Stimulated activated CD4-positive, alpha-beta T cell treated with anti-CD3 and anti-CD28 coated beads, Interleukin-15, amount 100 ng/mL, for 24 hours (primary cell): ENCODE data around the gene DENND10.
A peak's percentile ranks its signal among the peaks of the same experiment; 100 is the strongest.
"Not testable (repeated sequence)": the region's sequence is repeated elsewhere in the genome, so short reads cannot be mapped to it uniquely, and the experiment has no call there.

ENCODE experiments used
- DNase-seq: peaks from one replicate; pipeline ENCODE4 v3.0.0-alpha.2; 2020

Gene DENND10

DNA sequence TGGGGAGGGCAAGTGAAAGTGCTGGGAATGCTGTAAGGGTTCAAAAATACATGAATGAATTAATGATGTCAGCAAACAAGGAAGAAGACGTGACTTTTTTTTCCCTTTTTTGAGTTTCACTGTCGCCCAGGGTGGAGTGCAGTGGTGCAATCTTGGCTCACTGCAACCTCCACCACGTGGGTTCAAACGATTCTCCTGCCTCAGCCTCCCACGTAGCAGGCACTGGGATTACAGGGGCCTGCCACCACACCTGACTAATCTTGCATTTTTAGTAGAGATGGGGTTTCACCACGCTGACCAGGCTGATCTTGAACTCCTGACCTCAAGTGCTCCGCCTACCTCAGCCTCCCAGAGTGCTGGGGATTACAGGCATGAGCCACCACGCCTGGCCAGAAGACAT, 30.0 kb downstream of the DENND10 start:
- DNase-seq, result peak; percentile 67

- DNase-seq, result no peak
Observed at GRCh38 chr10:119135513-119135881, 31.6 kb downstream of the DENND10 start.

DNA sequence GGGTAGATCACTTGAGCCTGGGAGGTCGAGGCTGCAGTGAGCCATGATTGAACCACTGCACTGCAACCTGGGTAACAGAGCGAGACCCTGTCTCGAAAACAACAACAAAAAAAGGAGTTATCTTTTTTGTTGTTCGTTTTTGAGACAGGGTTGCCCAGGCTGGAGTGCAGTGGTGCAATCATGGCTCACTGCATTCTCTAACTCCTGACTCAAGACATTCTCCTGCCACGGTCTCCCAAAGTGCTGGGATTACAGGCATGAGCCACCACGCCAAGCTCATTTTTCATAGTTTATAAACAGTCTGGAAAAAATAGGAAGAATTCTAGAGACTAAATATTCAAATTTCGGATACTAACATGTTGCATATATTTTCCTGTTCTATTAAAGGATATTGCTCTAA, 32.2 kb downstream of the DENND10 start:
- no peak for DNase-seq

DNA sequence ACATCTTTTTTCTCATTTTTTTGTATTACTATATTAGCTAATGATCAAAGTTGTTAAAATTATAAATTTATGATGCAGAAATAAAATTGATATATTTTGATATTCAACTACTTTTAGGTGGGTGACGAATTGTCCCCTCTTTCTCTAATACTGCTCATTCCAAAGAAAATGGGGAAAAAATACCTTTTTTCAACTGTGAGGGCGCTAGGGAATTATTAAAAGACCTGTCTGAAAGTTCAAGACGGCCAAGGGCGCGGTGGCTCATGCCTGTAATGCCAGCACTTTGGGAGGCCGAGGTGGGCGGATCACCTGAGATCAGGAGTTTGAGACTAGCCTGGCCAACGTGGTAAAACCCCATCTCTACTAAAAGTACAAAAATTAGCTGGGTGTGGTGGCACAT, 34.0 kb downstream of the DENND10 start:
- not testable (repeated sequence) for DNase-seq

GRCh38 chr10:119138346-119139306, 34.7 kb downstream of the DENND10 start:
- DNase-seq, result no peak

DNA sequence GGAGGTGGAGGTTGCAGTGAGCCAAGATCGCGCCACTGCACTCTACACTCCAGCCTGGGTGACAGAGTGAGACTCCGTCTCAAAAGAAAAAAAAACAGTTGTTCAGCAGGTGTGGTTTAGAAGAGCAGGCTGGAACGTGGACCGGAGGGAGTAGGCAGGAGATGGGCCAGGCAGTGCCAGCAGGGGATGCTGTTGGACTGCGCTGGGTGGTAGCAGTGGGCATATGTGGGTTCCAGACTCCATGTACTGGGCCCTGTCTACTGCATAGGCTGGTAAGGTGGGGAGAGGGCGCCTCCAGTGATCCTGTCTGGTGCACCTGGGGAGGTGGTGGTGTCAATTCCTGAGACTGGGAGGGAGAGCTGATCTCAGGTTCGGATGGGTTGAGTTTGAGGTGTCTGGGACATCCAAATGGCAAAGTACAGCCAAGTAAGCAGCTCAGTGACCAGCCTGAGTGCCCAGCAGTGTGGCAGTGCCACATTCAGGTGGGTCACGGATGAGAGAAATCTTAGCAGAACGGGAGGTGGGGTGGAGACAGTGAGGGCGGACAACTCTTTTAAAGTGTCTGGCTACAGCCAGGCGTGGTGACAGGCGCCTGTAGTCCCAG, 35.7 kb downstream of the DENND10 start:
- peak; percentile 48 for DNase-seq

- DNase-seq, result no peak
Observed at GRCh38 chr10:119140603-119141245, 36.8 kb downstream of the DENND10 start.

- no peak for DNase-seq
Observed at GRCh38 chr10:119143657-119144056, 39.7 kb downstream of the DENND10 start.

GRCh38 chr10:119149157-119149556, 45.2 kb downstream of the DENND10 start:
- DNase-seq, result no peak

DNA sequence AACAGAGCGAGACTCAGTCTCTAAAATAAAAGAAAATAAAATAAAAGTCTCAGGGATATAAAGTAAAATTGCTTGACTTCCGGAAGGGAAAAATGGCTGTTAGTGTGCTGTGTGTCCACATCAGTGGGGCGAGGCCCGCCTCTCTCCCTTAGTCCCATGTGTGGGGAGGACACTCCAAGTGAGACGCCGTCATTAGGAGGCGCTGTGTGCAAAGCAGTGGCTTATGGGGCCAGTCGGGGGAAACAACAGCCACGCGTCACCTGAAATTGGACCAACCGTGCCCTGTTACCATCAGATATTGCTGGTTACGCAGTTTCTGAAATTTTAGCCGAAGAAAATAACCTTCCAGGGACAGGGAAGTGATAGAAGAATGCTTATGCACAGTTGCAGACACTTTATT, 45.8 kb downstream of the DENND10 start:
- no peak for DNase-seq

GRCh38 chr10:119151601-119152000, 47.7 kb downstream of the DENND10 start:
- DNase-seq, result not testable (repeated sequence)

GRCh38 chr10:119153041-119153440, 49.1 kb downstream of the DENND10 start:
- no peak for DNase-seq

DNA sequence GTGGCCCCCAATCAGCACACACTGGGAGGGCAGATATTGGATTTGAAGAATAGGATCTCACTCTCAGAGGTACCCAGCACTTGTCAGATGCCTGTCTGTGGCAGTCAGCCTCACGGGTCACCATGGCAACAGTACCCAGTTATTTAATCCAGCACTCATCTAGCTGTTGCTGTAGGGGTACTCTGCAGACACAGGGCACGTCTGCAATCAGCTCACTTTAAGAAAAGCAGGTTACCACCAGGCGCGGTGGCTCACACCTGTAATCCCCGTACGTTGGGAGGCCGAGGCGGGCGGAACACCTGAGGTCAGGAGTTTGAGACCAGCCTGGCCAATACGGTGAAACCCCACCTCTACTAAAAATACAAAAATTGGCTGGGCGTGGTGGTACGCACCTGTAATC, 49.7 kb downstream of the DENND10 start:
- no peak for DNase-seq

GRCh38 chr10:119159332-119159731, 55.4 kb downstream of the DENND10 start:
- DNase-seq, result no peak

DNA sequence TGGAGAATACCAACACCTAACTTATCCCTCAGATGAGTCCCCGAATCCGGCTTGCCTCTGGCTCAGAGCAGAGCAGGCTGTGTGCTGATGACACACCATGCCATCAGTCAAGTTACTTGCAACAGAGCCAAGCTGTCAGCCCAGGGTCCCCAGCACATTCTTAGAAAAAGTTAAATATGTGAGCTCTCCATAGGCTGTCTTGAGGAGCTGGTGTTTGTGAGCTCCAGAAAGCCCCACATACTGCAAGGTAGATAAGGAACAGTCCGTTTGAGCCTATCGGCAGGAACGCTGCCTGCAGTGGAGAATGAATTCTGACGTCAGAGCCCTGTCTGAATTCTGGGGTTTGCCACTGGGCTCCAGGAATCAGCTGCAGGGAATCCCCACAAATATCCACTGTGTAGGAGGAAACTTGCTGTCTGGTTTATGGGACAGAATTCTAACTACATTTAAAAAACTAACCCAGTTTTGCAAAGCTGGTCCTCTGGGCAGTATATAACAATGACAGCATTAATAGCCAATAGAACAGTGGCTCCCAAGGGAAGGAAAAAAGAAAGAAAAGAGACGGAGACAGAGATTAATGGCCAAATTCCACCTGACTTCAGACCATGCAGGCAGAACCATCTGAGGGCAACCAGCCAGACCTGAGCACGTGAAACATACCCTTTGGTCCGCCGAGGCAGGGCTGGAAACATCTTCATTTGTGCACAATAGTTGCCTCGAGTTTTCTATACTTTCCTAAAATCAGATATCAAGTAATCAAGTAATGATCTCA, 58.0 kb downstream of the DENND10 start:
- no peak for DNase-seq

DNA sequence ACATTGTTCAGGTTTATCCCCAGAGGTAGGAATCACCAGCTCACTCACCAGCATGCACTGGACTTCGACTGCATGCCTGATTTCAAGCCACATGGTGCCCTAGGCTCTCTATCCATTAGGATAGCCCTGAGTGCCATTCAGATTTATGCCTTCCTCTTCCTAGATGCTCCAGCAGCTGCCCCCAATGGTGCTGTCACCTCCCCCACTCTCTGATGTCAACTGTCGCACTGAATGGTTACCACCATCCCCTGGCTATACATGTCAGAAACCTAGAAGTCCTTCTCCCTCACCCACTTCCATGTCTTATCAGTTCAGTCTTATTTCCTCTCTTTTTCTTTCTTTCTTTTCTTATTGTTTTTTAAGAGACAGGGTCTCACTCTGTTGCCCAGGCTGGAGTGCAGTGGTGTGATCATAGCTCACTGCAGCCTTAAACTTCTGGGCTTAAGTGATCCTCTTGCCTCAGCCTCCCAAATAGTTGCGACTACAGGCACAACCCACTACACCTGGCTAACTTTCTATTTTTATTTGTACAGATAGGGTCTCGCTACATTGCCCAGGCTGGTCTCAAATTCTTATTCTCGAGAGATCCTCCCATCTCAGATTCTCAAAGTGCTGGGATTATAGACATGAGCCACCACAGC, 58.7 kb downstream of the DENND10 start:
- no peak for DNase-seq

DNA sequence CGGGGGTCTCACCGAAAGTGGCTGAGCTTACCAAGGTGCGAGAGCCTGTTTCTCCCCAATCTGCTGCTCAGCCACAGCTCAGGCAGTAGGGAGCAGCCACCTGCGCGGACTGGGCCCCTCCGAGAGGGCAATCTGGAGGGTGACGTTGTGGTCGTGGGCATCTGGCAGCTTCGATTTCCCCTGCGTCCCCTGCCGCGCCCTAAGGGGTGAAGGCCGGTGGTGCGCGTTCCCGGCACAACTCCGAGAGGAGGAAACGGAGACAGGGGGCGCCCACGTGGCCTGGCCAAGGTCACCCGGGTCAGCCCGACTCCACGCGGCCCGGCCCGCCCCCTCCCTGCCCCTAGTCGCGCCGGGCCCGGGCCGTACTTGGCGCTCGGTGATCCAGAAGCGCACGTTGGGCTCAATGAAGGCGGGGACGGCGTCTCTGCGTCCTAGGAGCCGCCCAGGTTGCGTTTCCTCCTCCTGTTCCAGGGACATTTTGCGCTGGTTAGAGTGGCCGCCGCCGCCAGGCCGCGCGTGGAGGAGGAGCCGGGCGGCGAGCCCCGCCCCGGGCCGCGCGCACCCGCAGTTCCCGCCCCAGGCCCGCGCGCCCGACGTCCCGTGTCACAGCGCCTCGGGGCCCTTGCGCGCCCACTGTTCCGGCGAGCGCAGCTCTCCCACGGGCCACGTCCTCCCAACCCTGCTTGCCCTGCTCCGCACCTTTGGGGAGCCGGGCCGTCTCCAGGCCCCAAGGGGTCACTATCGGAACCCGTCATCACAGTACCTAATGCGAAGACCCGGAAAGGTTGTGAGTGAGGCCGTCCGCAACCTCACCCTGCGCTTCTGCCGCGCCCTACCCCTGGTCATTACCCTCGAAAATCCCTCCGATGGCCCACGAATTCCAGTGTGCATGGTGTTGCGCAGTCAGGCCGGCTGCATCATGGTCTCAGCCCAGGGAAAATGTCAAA, 61.5 kb downstream of the DENND10 start, which contains the start of gene SFXN4:
SFXN4 (minus strand) TSS at position 544 of the 947 bp plus-strand sequence; CDS start at position 477, 67 bp downstream.
- DNase-seq, result peak; percentile 88

GRCh38 chr10:119166118-119166500, 62.2 kb downstream of the DENND10 start:
- DNase-seq, result no peak

DNA sequence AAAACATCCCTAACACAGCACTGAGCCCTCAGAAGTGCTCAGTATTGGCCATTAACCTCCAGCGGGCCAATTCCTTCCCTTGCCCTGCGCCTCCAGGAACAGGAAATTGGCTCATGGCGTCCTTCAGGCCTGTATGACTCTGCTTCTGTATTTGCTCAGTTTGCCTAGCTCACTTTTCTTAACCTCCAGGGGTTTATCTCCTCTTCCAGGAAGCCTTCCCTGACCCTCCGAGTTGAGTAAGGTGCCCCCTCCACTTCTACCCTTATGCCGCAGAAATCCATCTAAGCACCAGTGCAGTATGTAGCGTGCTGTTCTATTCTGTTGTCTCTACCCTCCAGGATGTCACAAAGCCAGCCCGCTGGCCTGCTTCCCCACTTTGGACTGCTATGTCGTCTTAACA, 62.7 kb downstream of the DENND10 start:
- DNase-seq, result no peak

DNA sequence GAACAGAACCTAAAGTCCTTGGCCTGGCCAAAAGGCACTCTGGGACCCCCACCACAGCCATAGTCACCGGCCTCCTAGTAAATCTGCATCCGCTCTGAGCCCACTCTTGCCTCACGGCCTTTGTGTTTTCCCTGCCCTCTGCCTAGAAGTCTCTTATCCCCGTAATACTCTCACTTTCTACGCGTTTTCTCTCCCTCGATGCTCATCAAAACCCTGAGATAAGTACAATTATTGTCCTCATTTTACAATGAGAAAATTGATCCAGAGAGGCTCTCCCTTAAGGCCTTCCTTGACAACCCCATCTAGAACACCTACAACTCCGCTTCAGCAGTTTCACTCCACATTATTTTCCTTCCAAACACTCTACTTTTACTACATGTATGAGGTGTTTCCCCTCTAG, 63.1 kb downstream of the DENND10 start:
- no peak for DNase-seq

- DNase-seq, result no peak
Observed at GRCh38 chr10:119174109-119174508, 70.2 kb downstream of the DENND10 start.
